GM06990 (cell line): Measurements from ENCODE around the gene CFH.
"Not testable (repeated sequence)": the region's sequence is repeated elsewhere in the genome, so short reads cannot be mapped to it uniquely, and the experiment has no call there.

Experiments
- DNase-seq: peaks from one replicate; pipeline ENCODE4 v3.0.0-alpha.2; 2011; ENCODE audit not compliant: insufficient read length; ENCODE audit errors: extremely low read depth
- H3K27me3 ChIP-seq: replicated peaks from 2 replicates; pipeline ENCODE4 v1.6.0; 2011; ENCODE audit warnings: low read length; ENCODE audit not compliant: control insufficient read depth, insufficient read depth
- H3K36me3 ChIP-seq: 2 replicates; pipeline ENCODE4 v1.5.1; 2011; ENCODE audit warnings: low read length; ENCODE audit not compliant: control insufficient read depth, insufficient read depth
- H3K4me3 ChIP-seq: replicated peaks from 2 replicates; pipeline ENCODE4 v1.5.1; 2011; ENCODE audit warnings: low read depth, mild to moderate bottlenecking, control low read depth, low read length
- TF ChIP-seq, protein P1 (sequence below): IDR thresholded peaks from 2 replicates; pipeline ENCODE4 v1.5.1; 2011; ENCODE audit warnings: low read length, control low read depth, mild to moderate bottlenecking, inconsistent platforms; ENCODE audit not compliant: insufficient read depth, poor library complexity, severe bottlenecking

The CFH gene

DNA sequence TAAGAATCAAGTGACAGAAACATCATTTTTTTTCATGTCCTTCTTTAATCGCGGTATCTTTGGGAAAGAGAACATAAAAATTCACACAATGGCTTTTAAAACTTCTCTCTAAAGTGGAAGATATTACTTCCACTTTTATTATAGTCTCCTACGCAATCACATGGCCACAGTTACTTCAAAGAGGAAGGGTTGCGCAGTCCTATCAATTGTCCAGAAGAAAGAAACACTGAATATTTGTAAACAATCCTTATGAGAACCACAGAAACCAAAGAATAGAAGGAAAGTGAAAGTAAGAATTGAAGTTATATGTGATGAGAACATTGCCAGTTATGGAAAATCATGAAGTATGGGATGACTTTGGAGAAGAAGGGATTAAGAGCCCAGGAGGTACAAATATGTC, 32.6 kb downstream of the CFH start:
- no peak for DNase-seq
- Histone ChIP-seq H3K36me3 (no peaks in the 10 kb centered on the region), H3K4me3 (no peak overlapping the region), H3K27me3 (no peaks in the 10 kb centered on the region)
- TF ChIP-seq, protein P1, sequence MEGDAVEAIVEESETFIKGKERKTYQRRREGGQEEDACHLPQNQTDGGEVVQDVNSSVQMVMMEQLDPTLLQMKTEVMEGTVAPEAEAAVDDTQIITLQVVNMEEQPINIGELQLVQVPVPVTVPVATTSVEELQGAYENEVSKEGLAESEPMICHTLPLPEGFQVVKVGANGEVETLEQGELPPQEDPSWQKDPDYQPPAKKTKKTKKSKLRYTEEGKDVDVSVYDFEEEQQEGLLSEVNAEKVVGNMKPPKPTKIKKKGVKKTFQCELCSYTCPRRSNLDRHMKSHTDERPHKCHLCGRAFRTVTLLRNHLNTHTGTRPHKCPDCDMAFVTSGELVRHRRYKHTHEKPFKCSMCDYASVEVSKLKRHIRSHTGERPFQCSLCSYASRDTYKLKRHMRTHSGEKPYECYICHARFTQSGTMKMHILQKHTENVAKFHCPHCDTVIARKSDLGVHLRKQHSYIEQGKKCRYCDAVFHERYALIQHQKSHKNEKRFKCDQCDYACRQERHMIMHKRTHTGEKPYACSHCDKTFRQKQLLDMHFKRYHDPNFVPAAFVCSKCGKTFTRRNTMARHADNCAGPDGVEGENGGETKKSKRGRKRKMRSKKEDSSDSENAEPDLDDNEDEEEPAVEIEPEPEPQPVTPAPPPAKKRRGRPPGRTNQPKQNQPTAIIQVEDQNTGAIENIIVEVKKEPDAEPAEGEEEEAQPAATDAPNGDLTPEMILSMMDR = no peak

DNA sequence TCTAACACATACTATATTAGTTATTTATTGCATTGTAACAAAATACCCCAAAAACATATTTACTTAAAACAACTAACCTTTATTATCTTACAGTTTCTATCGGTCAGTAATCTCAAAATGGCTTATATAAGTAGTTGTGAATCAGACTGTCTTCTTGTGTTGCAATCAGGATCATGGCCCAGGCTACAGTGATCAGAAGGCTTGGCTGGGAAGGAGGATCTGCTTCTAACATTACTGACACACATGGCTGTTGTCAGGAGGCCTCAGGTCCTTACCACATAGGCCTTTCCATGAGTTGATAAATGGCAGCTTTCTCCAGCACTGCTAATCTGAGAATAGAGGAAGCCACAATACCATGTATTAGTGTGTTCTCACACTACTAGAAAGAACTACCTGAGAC, 33.7 kb downstream of the CFH start:
- DNase-seq = no peak
- Histone ChIP-seq H3K36me3 (no peaks in the 10 kb centered on the region), H3K27me3 (no peaks in the 10 kb centered on the region), H3K4me3 (no peak overlapping the region)
- TF ChIP-seq, protein P1 = no peak

DNA sequence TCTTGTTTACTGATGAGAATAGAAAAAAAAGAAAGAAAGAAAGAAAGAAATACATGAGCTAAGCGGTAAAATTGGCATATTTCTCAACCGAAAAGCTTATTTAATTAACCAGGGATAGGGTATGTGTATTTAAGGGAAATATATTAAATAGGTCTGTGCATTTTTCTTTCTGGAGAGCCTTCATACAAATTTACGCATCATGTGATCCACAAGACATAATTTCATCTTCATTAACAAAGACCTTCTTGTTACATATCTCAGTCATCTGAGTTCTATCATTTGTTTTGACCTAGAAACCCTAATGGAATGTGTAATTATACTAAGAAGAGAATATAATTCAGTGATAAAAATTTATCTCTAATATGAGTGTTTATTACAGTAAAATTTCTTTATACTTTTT, 37.2 kb downstream of the CFH start:
- no peak for DNase-seq
- Histone ChIP-seq H3K4me3 (no peak overlapping the region), H3K36me3 (no peaks in the 10 kb centered on the region), H3K27me3 (no peaks in the 10 kb centered on the region)
- TF ChIP-seq, protein P1 = no peak

DNA sequence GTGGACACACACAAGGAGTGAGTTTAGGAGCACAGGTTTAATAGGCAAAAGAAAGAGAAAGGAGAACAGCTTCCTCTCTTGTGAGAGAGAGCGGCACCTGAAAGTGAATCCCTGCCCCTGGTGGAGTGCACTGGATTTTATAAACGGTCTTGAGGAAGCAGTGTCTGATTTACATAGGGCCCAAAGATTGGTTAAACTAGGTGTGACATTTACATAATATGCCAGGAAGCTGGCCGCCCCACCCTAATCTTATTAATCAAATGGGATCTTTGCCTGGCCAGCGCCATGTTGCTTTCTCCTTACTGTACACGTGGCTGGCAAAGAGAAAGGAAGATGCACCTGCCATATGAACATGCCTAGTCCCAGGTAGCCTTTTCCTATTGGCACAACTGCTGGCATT, 38.7 kb downstream of the CFH start:
- TF ChIP-seq, protein P1 = no peak
- no peaks in the 10 kb centered on the region for H3K36me3 ChIP-seq
- DNase-seq = no peak
- no peak overlapping the region for H3K4me3 ChIP-seq
- no peaks in the 10 kb centered on the region for H3K27me3 ChIP-seq

DNA sequence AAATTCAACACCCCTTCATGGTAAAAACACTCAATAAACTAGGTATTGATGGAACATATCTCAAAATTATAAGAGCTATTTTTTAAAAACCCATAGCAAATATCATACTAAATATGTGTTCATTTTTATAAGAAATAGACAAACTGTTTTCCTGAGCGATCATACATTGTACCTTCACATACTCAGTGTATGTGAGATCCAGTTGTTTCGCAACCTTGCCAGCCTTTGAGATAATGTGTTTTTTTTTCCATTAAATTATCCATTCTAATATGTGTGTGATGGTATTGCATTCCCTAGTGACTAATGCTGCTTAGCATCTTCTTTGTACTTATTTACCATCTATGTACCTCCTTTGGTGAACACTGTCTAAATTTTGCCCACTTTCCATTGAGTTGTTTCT, 47.1 kb downstream of the CFH start:
- no peak overlapping the region for H3K4me3 ChIP-seq
- no peak for DNase-seq
- no peaks in the 10 kb centered on the region for H3K27me3 ChIP-seq
- H3K36me3 ChIP-seq = no peaks in the 10 kb centered on the region
- TF ChIP-seq, protein P1 = no peak

DNA sequence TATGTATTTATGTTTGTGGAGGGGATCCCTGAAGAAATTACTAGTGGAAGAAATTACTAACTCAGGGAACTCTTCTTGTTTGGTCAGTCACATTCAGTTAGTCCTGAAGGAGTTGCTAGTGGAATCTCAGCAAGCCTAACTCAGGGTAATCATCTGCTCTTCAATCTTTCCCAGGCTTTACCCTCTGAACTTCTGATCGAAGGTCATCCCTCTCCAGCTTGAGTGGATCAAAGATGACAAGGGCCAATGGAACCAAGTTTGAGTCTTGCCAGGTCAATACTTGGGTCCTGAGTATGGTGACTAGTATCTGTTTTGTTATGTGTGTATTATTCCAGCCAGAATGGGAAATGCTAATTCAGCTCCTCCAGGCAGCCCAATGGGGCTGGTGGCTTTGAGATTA, 49.3 kb downstream of the CFH start:
- DNase-seq = no peak
- TF ChIP-seq, protein P1 = no peak
- H3K4me3 ChIP-seq = no peak overlapping the region
- no peaks in the 10 kb centered on the region for H3K36me3 ChIP-seq
- H3K27me3 ChIP-seq = no peaks in the 10 kb centered on the region

DNA sequence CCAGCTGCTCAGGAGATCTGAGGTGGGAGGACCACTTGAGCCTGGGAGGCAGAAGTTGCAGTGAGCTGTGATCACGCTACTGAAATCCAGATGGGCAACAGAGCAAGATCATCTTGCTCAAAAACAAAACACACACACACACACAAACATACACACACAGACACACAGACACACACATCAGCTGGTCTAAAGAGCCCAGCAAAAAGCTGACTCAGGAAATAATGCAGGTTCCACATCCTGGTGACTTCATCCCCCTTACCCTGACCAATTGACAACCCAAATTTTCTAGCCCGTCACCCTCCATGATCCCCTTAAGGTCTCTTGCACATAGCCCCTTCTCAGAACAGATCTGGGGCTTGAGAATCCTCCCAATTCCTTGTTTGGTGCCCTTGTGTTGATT, 58.0 kb downstream of the CFH start:
- not testable (repeated sequence) for H3K27me3 ChIP-seq, DNase-seq, H3K4me3 ChIP-seq, H3K36me3 ChIP-seq
